NCI-H1930 (cell line): ENCODE measurements around the gene RASSF4.

Source experiments
- DNase-seq, 2 experiments: peaks; one replicate each; lab custom pipeline; 2025; lab: John Stamatoyannopoulos, UW

The RASSF4 gene

DNA sequence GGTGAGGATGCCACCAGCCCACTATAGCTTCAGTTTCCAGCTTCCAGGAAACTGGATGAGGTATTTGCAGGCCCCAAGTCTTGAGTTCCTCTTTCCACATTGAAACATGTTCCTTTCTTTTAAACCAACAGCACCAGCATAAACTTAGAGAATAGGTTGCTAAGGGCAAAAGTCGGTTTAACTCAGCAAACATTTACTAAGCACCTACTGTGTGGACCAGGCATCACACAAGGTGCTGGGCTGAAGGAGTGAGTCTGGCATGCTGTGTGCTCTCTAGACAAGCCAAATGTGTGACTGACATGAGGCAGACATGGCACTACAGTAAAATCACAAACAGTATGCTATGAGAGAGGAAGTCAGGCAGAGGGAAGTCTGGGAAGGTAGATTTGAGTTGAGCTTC lies 11.0 kb upstream of the RASSF4 start:
- no peak for DNase-seq

- no peak for DNase-seq
Observed at GRCh38 chr10:44949127-44949802, 10.3 kb upstream of the RASSF4 start.

- DNase-seq: no peak
Observed at GRCh38 chr10:44949915-44950314, 9.7 kb upstream of the RASSF4 start.

GRCh38 chr10:44950326-44951225 lies 9.0 kb upstream of the RASSF4 start:
- DNase-seq: no peak

GRCh38 chr10:44951576-44952226 lies 7.9 kb upstream of the RASSF4 start:
- no peak for DNase-seq

- DNase-seq: no peak
Observed at GRCh38 chr10:44952779-44953231, 6.8 kb upstream of the RASSF4 start.

GRCh38 chr10:44954042-44954441 lies 5.6 kb upstream of the RASSF4 start:
- no peak for DNase-seq

DNA sequence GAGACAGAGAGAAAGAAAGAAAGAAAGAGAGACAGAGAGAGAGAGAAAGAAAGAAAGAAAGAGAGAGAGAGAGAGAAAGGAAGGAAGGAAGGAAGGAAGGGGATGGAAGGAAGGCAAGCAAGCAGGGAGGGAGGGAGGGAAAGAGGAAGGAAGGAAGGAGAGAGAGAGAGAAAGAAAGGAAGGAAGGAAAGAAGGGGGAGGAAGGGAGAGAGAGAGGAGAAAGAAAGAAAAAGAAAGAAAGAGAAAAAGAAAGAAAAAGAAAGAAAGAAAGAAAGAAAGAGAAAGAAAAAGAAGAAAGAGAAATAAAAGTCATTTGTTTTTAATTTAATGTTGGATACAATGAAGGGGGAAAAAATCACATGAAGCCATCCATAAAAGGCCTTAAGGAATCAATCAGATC lies 4.6 kb upstream of the RASSF4 start:
- DNase-seq: no peak

GRCh38 chr10:44955413-44956070 lies 4.1 kb upstream of the RASSF4 start:
- no peak for DNase-seq

GRCh38 chr10:44956226-44956625 lies 3.4 kb upstream of the RASSF4 start:
- DNase-seq: no peak

- no peak for DNase-seq
Observed at GRCh38 chr10:44956717-44957706, 2.6 kb upstream of the RASSF4 start.

- no peak for DNase-seq
Observed at GRCh38 chr10:44958196-44958897, 1.3 kb upstream of the RASSF4 start.

DNA sequence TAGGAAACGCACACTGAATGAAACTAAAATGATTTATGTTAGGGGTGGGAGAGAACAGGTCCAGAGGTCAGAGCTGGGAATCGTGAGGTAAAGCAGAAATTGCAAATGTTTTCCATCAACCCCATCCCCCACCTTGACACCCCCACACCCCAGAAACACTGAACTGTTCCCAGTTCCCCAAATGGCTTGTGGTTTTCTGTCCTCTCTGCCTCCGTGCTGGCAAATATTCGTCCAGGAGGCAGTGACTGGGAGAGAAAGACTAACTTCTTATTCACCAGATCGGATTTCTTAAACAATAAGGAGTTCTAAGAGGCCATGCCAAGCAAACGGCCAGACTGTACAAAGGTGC lies 730 bp upstream of the RASSF4 start:
- no peak for DNase-seq

DNA sequence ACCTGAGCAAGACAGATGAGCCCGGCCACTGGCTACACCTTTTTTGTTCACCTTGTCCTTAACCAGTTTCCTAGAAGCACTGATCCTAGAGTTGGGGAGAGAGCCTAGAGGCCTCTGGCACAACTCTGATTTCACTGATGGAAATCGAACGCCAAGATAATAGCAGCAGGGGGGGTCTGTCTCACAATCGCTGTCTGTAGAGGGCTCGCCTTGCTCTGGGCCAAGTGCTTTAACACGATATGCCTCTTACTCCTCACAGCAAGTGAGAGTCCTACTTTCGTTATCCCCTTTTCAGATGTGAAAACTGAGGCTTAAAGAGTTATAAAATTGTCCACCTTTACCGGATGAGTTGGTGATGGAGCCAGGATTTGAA lies 472 bp downstream of the RASSF4 start:
- no peak for DNase-seq

DNA sequence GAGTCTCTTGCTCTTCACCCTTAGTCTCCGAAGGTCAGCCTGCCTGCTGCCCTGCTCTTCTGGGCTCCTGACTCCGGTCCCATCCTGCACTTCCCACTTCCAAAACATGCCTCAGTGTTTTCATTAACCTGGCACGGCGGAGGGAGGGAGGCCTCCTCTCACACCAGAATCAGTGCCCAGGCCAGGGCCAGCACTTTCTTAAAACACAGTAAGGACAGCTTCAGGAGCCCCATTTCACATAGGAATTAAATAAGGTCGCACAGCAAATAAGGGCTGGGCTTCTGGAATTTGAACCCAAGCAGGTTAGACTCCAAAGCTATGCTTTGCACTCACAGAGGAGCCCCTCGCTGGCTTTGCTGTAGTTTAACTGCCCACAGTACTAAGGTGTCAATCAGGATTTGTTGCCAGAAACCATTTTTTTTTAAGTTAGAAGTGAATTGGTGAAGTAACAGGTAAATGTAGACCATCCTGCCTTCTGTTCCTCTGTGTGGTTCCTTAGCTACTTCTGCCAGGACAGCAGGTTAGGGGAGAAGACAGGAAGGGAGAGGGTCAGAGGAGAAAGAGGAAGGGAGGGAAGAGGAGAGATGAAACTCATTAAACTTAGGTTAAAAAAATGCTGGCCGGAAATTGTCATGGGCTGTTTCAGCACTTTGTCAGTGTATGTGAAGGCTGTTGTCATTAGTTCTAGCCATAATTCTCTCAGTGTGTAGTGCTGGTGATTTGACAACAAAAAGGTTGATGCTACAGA lies 1.1 kb downstream of the RASSF4 start:
- DNase-seq: no peak

GRCh38 chr10:44961230-44961571 lies 1.6 kb downstream of the RASSF4 start:
- DNase-seq: no peak

- no peak for DNase-seq
Observed at GRCh38 chr10:44961931-44962750, 2.5 kb downstream of the RASSF4 start.

GRCh38 chr10:44962870-44963738 lies 3.5 kb downstream of the RASSF4 start:
- no peak for DNase-seq
